Memory B cell (primary cell): ENCODE results near the gene ITGB1BP2.
"Not testable (repeated sequence)": the region's sequence is repeated elsewhere in the genome, so short reads cannot be mapped to it uniquely, and the experiment has no call there.

ENCODE experiments used
- ATAC-seq: fragments of 150-1000 bp; cut with Tn5 transposase; 2 replicates; pipeline ENCODE4 v1.10.0; 2021; ENCODE audit warnings: low read depth, mild to moderate bottlenecking, moderate library complexity
- DNase-seq, 2 donors: peaks; one replicate each; pipeline ENCODE4 v3.0.0; 2022; ENCODE audit warnings: low spot score in 2 of 2
- H3K27ac Mint-ChIP-seq: one replicate; pipeline ENCODE4 v1.8.0; 2022; ENCODE audit warnings: mild to moderate bottlenecking, moderate library complexity, mixed read lengths
- H3K27me3 Mint-ChIP-seq: one replicate; pipeline ENCODE4 v1.8.0; 2022; ENCODE audit warnings: mixed read lengths
- H3K36me3 Mint-ChIP-seq: one replicate; pipeline ENCODE4 v1.8.0; 2022; ENCODE audit warnings: mild to moderate bottlenecking, mixed read lengths
- H3K4me1 Mint-ChIP-seq: one replicate; pipeline ENCODE4 v1.8.0; 2022; ENCODE audit warnings: mixed read lengths
- H3K4me3 Mint-ChIP-seq: one replicate; pipeline ENCODE4 v1.8.0; 2022; ENCODE audit warnings: mild to moderate bottlenecking, moderate library complexity, mixed read lengths
- H3K9me3 Mint-ChIP-seq: one replicate; pipeline ENCODE4 v1.8.0; 2022; ENCODE audit warnings: mixed read lengths

The ITGB1BP2 gene

GRCh38 chrX:71349151-71349665 lies 47.7 kb downstream of the ITGB1BP2 start:
- H3K4me1 Mint-ChIP-seq, DNase-seq, H3K4me3 Mint-ChIP-seq, H3K27ac Mint-ChIP-seq, H3K9me3 Mint-ChIP-seq, ATAC-seq, H3K27me3 Mint-ChIP-seq, H3K36me3 Mint-ChIP-seq: not testable (repeated sequence)

GRCh38 chrX:71349867-71350266 lies 48.3 kb downstream of the ITGB1BP2 start:
- not testable (repeated sequence) for H3K27ac Mint-ChIP-seq, ATAC-seq, H3K27me3 Mint-ChIP-seq, H3K9me3 Mint-ChIP-seq, H3K4me1 Mint-ChIP-seq, H3K36me3 Mint-ChIP-seq, H3K4me3 Mint-ChIP-seq, DNase-seq

GRCh38 chrX:71352439-71352838 lies 50.9 kb downstream of the ITGB1BP2 start:
- not testable (repeated sequence) for ATAC-seq, H3K9me3 Mint-ChIP-seq, H3K36me3 Mint-ChIP-seq, H3K27me3 Mint-ChIP-seq, H3K27ac Mint-ChIP-seq, H3K4me3 Mint-ChIP-seq, DNase-seq, H3K4me1 Mint-ChIP-seq
